ENCODE measurements around the gene DCTN5. TPM values are rescaled to one million over a fixed set of nuclear protein-coding genes. Genes with fewer than 3 reads are reported as not detected.
"Not testable (repeated sequence)": the region's sequence is repeated elsewhere in the genome, so short reads cannot be mapped to it uniquely, and the experiment has no call there.

Gene DCTN5
- total RNA-seq, 4 donors from 2014 or later = 14.9 to 58.0 (median 39.2) TPM

GRCh38 chr16:23710504-23710903 lies 69.2 kb downstream of the DCTN5 start:
- no peak overlapping the region for H3K27ac ChIP-seq

GRCh38 chr16:23711785-23712184 lies 70.5 kb downstream of the DCTN5 start:
- Histone ChIP-seq H3K27me3 (no peaks in the 10 kb centered on the region), H3K4me1 (no peaks in the 10 kb centered on the region), H3K36me3 (peaks cover 0 to 10% (median 0%) of the 10 kb centered on the region in 3 donors), H3K27ac (peak overlapping the region in 3 of 4 donors; percentile 66 to 73 (median 70)), H3K9me3 (peaks cover 0 to 11% (median 0%) of the 10 kb centered on the region in 4 donors), H3K4me3 (peak overlapping the region in 1 of 4 donors; percentile 54)
- TF ChIP-seq, protein P1, sequence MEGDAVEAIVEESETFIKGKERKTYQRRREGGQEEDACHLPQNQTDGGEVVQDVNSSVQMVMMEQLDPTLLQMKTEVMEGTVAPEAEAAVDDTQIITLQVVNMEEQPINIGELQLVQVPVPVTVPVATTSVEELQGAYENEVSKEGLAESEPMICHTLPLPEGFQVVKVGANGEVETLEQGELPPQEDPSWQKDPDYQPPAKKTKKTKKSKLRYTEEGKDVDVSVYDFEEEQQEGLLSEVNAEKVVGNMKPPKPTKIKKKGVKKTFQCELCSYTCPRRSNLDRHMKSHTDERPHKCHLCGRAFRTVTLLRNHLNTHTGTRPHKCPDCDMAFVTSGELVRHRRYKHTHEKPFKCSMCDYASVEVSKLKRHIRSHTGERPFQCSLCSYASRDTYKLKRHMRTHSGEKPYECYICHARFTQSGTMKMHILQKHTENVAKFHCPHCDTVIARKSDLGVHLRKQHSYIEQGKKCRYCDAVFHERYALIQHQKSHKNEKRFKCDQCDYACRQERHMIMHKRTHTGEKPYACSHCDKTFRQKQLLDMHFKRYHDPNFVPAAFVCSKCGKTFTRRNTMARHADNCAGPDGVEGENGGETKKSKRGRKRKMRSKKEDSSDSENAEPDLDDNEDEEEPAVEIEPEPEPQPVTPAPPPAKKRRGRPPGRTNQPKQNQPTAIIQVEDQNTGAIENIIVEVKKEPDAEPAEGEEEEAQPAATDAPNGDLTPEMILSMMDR (IDR thresholded peaks at IDR 0.05) = no peak
- TF ChIP-seq POLR2A (IDR thresholded peaks at IDR 0.05) = no peak
- DNase-seq = peak in 2 of 3 donors; percentile 62 to 72

More at GRCh38 chr16:23710504-23710903, 69.2 kb downstream of the DCTN5 start:
- no peak overlapping the region for H3K4me3 ChIP-seq
- no peaks in the 10 kb centered on the region for H3K4me1 ChIP-seq
- DNase-seq = no peak
- TF ChIP-seq POLR2A (IDR thresholded peaks at IDR 0.05) = no peak
- TF ChIP-seq, protein P1 (IDR thresholded peaks at IDR 0.05) = no peak
- H3K27me3 ChIP-seq = no peaks in the 10 kb centered on the region
- peaks cover 0 to 10% (median 0%) of the 10 kb centered on the region in 3 donors for H3K36me3 ChIP-seq
- peaks cover 0 to 11% (median 0%) of the 10 kb centered on the region in 4 donors for H3K9me3 ChIP-seq

DNA sequence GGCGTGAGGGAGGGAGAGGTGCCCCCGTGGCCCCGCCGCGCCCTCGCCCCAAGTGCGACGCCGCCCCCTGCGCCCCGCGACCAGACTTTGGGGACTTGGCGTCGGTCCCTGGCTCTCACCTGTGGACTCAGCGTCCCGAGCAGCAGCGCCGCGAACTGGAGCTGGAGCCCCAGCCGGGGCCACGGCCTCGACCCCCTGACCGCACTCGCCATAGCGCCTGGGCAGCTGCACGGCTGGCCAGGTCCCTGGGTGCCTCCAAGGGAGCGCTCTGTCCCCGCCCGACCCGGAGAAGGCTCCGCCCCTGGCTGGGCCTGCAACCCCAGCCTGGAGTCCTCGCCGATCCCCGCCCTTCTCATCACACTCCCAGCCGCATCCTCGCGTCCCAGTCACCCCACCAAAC lies 71.7 kb downstream of the DCTN5 start, which contains the start of gene ERN2:
Gene ERN2, minus strand, starts transcription at position 247 of the 400 bp plus-strand sequence. Its CDS starts 35 bp downstream, at position 212.
- peak within 1 kb of the TSS in 3 of 4 donors; percentile 66 to 73 (median 70) for H3K27ac ChIP-seq
- DNase-seq = peak in 2 of 3 donors; percentile 66 to 84
- no peaks in the 10 kb centered on the region for H3K4me1 ChIP-seq
- peaks cover 0 to 11% (median 0%) of the 10 kb centered on the region in 4 donors for H3K9me3 ChIP-seq
- TF ChIP-seq, protein P1 (IDR thresholded peaks at IDR 0.05) = no peak
- TF ChIP-seq POLR2A (IDR thresholded peaks at IDR 0.05) = peak in 1 of 2 donors; percentile 14
- peaks cover 0 to 10% (median 0%) of the 10 kb centered on the region in 3 donors for H3K36me3 ChIP-seq
- peak within 1 kb of the TSS in 3 of 4 donors; percentile 22 to 60 (median 54) for H3K4me3 ChIP-seq
- no peaks in the 10 kb centered on the region for H3K27me3 ChIP-seq

DNA sequence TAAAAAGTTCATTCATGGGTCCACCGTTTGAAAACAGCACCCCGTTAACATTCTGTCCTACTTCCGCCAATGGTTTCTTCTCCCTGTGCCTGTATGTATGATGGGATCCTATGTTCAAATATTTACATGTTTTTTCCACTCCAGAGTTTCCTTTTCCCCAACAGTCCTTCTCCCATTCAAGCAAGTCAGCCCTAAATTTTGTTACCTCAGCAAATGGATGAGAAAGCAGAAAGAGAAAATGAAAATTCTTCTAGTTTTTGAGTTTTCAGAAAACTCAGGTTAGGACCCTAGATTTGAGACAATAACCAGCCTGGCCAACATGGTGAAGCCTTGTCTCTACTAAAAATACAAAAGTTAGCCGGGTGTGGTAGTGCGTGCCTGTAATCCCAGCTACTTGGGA lies 75.2 kb downstream of the DCTN5 start:
- Histone ChIP-seq H3K9me3 (no peaks in the 10 kb centered on the region), H3K4me1 (no peaks in the 10 kb centered on the region), H3K27me3 (no peaks in the 10 kb centered on the region), H3K36me3 (no peaks in the 10 kb centered on the region), H3K27ac (no peak overlapping the region), H3K4me3 (no peak overlapping the region)
- no peak for DNase-seq
- TF ChIP-seq, protein P1 (IDR thresholded peaks at IDR 0.05) = no peak
- TF ChIP-seq POLR2A (IDR thresholded peaks at IDR 0.05) = no peak

- H3K27ac ChIP-seq, H3K36me3 ChIP-seq, H3K4me1 ChIP-seq, H3K9me3 ChIP-seq, DNase-seq, H3K4me3 ChIP-seq, H3K27me3 ChIP-seq: not testable (repeated sequence)
Measured at GRCh38 chr16:23722613-23723240, 81.5 kb downstream of the DCTN5 start.

DNA sequence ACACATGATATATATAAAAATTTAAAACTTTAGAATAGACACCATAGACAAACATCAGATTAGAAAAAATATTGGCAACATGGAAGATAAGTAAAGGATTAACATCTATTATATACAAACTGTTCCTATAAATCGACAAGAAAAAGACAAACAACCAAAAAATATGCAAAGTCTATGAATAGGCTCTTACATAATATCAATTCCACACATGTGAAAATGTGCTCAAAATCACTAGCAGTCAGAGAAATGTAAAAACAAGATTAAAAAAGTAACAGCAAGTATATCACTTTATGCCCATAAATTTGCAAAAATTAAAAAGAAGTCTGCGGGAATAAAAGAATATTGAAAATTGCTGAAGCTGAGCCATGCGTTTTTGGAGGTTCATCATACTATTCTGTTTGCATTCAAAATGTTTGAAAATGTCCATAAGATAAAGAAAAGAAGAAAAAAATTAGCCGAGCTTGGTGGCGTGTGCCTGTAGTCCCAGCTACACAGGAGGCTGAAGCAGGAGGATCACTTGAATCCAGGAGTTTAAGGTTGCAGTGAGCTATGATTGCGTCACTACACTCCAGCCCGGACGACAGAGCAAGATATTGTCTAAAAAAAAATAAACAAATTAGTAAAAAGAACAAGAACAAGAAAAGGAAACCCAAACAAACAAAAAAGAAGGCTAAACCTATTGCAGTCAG lies 83.0 kb downstream of the DCTN5 start:
- H3K9me3 ChIP-seq = no peaks in the 10 kb centered on the region
- no peaks in the 10 kb centered on the region for H3K4me1 ChIP-seq
- no peak overlapping the region for H3K4me3 ChIP-seq
- H3K36me3 ChIP-seq = no peaks in the 10 kb centered on the region
- no peak overlapping the region for H3K27ac ChIP-seq
- no peak for TF ChIP-seq POLR2A (IDR thresholded peaks at IDR 0.05)
- TF ChIP-seq, protein P1 (IDR thresholded peaks at IDR 0.05) = no peak
- DNase-seq = no peak
- H3K27me3 ChIP-seq = no peaks in the 10 kb centered on the region
